NK-92 (cell line): Measurements from ENCODE around the gene CAMK1D.
"Not testable (repeated sequence)": the region's sequence is repeated elsewhere in the genome, so short reads cannot be mapped to it uniquely, and the experiment has no call there.

Experiments used
- DNase-seq: peaks from one replicate; lab custom pipeline; 2025; ENCODE audit not compliant: unreplicated experiment; lab: John Stamatoyannopoulos, UW

CAMK1D gene

GRCh38 chr10:12740813-12741212 is 391.5 kb downstream of the CAMK1D start:
- no peak for DNase-seq

DNA sequence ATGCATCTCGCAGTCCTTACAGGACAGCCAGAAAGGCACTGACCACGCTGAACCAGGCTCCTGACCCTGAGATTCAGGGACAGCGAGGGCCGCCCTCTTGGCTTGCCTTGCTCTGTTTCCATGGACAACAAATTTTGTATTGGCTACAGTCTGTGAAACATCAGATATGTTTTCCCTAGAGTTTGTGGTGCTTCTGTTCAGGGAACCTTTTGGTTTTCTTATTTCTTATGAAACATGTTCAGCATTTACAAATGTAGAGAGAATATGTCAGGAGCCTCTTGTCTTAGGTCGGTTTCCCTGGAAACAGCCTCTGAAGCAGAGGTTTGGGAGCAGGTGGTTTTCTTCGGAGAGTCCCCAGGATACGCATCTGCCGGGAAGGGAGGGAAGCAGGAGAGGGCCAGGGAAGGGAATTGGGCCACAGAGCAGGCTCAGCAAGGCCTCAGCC is 392.0 kb downstream of the CAMK1D start:
- DNase-seq: no peak

- DNase-seq: no peak
Observed at GRCh38 chr10:12742771-12743170, 393.4 kb downstream of the CAMK1D start.

DNA sequence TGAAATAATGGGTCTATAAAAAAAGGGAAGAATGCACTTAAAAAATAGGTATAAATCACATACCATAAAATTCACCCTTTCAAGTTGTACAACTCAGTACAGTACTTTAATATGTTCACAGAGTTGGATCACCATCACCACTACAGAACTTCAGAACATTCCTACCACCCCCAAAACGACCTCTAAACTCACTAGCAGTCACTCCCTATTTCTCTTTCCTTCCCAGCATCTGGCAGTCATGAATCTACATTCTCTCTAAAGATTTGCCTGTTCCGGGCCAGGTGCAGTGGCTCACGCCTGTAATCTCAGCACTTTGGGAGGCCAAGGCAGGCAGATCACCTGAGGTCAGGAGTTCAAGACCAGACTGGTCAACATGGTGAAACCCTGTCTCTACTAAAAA is 394.1 kb downstream of the CAMK1D start:
- DNase-seq: not testable (repeated sequence)

DNA sequence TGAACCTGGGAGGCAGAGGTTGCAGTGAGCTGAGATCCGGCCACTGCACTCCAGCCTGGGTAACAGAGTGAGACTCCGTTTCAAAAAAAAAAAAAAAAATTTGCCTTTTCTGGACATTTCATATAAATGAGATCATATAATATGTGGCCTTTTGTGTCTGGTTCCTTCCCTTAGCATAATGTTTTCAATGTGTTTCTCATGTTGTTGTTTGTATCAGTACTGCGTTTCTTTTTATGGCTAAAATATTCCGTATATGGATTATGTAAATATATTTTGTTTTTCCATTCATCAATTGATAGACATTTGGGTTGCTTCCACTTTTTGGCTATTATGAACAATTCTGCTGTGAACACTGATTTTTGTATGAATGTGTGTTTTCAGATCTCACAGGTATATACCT is 394.6 kb downstream of the CAMK1D start:
- DNase-seq: no peak

DNA sequence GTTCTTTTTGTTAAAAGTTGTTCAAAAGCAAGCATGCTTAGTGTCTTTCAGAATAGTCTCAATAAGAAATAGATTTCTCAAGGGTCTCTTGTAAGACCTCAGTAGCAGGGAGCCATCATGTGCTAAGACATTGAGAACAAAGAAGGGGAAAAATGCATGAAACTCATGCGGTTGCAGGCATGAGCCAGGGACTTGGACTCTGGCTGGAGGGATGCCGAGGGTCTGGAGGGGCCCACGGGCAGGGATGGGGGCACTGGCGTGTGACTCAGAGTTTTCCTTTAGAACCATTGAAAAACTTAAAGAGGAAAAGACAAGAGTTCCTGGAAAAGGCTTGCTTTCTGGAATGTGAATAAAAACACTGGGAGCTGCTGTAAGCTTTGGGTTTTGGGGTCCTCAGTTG is 398.8 kb downstream of the CAMK1D start:
- no peak for DNase-seq

GRCh38 chr10:12749760-12750478 is 400.6 kb downstream of the CAMK1D start:
- no peak for DNase-seq

DNA sequence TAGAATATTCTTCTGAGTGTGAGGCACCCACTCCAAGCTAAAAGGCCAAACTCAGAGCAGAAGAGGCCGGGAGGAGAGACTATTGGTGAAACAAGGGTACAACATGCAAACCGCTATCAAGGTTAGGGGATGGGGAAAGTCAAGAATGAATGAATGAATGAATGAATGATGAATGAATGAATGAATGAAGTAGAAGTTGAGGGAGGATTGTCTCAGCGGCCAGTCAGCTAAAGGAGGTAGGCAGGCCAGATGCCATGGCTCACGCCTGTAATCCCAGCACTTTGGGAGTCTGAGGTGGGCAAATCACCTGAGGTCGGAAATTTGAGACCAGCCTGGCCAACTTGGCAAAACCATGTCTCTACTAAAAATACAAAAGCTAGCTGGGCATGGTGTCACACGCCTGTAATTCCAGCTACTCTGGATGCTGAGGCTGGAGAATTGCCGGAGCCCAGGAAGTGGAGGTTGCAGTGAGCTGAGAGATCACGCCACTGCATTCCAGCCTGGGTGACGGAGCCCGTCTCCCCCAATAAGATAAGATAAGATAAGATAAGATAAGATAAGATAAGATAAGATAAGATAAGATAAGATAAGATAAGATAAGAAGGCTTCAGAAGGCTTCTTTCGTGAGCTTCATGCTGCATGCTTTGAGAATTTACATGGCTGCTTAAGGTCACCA is 401.3 kb downstream of the CAMK1D start:
- no peak for DNase-seq

DNA sequence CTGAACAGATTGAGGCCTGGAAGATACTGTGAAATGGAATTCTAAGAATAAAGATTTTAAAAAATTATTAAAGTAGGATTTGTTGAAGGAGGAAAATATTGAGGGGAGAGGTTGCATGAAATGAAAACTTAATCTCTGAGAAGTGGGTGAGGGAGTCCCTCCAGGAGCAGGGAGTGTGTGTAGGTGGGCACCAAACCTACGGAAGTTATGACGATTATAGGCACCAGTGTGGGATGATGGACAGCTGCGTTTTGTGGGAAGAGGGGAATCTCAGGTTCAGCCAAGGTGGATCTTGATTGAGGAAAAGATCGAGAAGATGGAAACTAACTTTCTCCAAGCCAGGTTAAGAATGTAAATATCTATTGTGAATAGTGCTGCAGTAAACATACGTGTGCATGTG is 405.7 kb downstream of the CAMK1D start:
- DNase-seq: no peak

- no peak for DNase-seq
Observed at GRCh38 chr10:12757351-12757750, 408.0 kb downstream of the CAMK1D start.

GRCh38 chr10:12758271-12758670 is 408.9 kb downstream of the CAMK1D start:
- no peak for DNase-seq

DNA sequence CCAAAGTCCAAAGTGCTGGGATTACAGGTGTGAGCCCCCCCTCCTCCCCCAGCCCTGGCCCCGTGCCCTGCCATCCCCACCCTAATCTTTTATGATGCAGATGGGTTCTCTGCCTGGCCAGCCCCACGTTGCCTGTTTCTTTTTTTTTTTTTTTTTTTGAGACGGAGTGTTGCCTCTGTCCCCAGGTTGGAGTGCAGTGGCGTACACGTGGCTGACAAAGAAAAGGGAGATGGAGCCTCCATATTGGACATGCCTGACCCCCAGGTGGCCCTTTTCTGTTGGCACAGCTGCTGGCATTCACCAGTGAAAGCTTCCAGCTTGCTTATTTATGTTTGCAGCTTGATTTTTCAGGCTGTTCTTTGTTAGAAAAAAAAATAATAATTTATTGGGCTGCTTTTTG is 416.9 kb downstream of the CAMK1D start:
- no peak for DNase-seq

GRCh38 chr10:12768156-12769100 is 419.1 kb downstream of the CAMK1D start:
- no peak for DNase-seq

DNA sequence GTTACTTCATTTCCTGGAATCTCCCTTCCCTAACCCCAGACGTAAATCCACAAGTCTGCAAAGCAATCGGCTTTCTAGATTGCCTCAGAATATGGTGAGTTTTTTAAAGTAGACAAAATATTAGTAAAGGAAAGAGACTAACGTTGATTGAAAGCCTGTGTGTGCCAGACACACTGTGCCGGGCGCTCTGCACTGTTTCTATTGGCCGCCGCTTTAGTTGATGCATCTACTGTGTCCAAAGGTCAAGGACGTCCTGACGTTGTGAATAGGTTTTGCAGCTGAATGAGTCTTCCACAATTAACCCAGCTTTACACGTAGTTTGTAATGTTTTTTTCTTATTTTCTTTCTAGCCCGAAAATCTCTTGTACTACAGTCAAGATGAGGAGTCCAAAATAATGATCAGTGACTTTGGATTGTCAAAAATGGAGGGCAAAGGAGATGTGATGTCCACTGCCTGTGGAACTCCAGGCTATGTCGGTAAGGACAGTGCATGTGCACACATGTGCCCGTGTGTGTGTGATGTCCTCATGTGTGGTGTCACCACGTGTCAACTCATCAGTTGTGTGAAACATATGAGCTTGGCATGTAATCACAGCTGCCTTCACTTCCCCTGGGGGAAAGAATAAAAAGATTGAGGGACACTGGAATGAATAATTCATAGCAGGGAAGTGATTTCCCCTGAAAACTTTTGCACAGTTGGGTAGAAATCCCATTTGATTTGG is 420.1 kb downstream of the CAMK1D start:
- no peak for DNase-seq

- no peak for DNase-seq
Observed at GRCh38 chr10:12771981-12772760, 422.8 kb downstream of the CAMK1D start.

DNA sequence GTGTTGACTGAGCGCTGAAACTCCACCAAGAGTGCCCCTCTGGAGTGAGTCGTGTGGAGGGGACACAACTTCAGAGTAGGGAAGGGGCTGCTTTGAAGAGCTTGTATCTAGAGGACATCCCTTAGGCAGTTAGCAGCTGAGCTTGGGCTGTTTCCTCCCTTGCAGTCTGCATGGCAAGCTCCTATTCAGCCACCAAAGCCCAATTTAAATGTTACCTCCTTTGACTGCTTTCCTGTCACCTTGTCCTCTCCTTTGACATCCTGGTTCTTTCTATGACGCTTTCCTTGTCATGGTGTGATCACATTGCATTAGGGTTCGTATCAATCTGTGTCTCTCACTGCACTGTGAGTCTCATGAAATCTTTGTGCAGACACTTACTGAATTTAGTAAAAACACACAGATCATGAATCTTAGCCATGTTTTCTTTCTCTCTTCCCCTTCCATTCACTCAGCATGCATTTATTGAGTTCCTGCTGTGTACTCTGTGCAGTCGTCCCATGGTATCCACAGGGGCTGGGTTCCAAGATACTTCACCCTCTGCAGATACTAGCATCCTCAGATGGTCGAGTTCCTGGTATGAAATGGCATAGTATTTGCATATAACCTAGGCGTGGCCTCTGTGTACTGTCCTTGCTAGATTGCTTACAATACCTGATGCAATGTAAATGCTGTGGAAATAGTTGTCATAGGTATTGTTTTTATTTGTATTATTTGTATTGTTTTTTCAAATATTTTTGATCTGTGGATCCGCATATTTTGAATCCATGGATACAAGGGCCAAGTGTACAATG is 423.6 kb downstream of the CAMK1D start:
- no peak for DNase-seq

DNA sequence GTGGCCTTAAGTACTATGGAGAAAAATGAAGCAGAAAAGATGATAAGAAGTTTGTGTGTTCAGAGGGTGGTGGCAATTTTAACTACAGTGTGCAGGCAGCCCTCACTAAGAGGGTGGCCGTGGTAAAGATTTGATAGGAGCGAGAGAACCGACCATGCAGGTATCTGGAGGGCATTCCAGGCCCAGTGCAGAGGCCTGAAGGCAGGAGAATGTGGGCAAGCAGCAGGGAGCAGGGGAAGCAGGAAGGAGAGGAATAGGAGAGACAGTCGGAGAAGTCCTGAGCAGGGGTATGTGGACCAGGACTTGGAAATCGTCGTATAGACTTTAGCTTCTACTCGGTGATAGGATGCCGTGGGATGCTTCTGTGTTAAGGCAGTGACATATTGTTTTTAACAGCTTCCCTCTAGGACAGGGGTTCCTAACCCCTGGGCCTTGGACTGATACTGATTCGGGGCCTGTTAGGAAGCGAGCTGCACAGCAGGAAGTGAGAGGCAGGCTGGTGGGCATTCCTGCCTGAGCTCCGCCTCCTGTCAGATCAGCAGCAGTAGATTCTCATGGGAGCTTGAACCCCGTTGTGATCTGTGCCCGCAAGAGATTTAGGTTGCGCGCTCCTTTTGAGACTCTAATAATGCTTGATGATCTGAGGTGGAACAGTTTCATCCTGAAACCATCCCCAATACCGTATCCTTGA is 425.0 kb downstream of the CAMK1D start:
- DNase-seq: no peak

- no peak for DNase-seq
Observed at GRCh38 chr10:12777840-12778585, 428.7 kb downstream of the CAMK1D start.
